Smooth muscle cell (in vitro differentiated cells): ENCODE results near the gene EIF1AX. TPM values are rescaled to one million over a fixed set of nuclear protein-coding genes. Genes with fewer than 3 reads are reported as not detected.
"Not testable (repeated sequence)": the region's sequence is repeated elsewhere in the genome, so short reads cannot be mapped to it uniquely, and the experiment has no call there.

Experiments
- DNase-seq: peaks from one replicate; lab custom pipeline; 2025; ENCODE audit not compliant: unreplicated experiment; lab: John Stamatoyannopoulos, UW
- H2AFZ ChIP-seq: fragments of 200-600 bp; sonication (generic); 2 replicates; pipeline ENCODE4 v1.6.0; 2016; ENCODE audit warnings: antibody characterized with exemption, low read depth, mild to moderate bottlenecking
- H3F3A ChIP-seq: fragments of 200-600 bp; sonication (generic); 2 replicates; pipeline ENCODE4 v1.6.0; 2017; ENCODE audit warnings: antibody characterized with exemption, low read depth
- H3K27ac ChIP-seq: fragments of 200-600 bp; sonication (generic); 2 replicates; pipeline ENCODE4 v1.5.1; 2016; ENCODE audit warnings: low read depth, mild to moderate bottlenecking
- H3K27me3 ChIP-seq: fragments of 200-600 bp; sonication (generic); 2 replicates; pipeline ENCODE4 v1.6.1; 2016; ENCODE audit warnings: low read depth, mild to moderate bottlenecking
- H3K36me3 ChIP-seq: fragments of 200-600 bp; sonication (generic); 2 replicates; pipeline ENCODE4 v1.5.1; 2016; ENCODE audit warnings: low read depth
- H3K4me1 ChIP-seq: fragments of 200-600 bp; sonication (generic); 2 replicates; pipeline ENCODE4 v1.5.1; 2016; ENCODE audit warnings: low read depth
- H3K4me2 ChIP-seq: fragments of 200-600 bp; sonication (generic); 2 replicates; pipeline ENCODE4 v1.6.0; 2016; ENCODE audit warnings: mild to moderate bottlenecking
- H3K4me3 ChIP-seq: fragments of 200-600 bp; sonication (generic); 2 replicates; pipeline ENCODE4 v1.5.1; 2016; ENCODE audit warnings: mild to moderate bottlenecking
- H3K79me2 ChIP-seq: fragments of 200-600 bp; sonication (generic); 2 replicates; pipeline ENCODE4 v1.6.0; 2016; ENCODE audit warnings: low read depth, mild to moderate bottlenecking
- H3K9ac ChIP-seq: fragments of 200-600 bp; sonication (generic); 2 replicates; pipeline ENCODE4 v1.6.0; 2016; ENCODE audit warnings: low read depth
- H3K9me3 ChIP-seq: fragments of 200-600 bp; sonication (generic); replicated peaks from 2 replicates; pipeline ENCODE4 v1.5.1; 2016; ENCODE audit warnings: low read depth
- H4K20me1 ChIP-seq: fragments of 200-600 bp; sonication (generic); 2 replicates; pipeline ENCODE4 v1.6.0; 2016; ENCODE audit warnings: low read depth
- WGBS: methylation state at CpG from one replicate; pipeline ENCODE4 v1.1.7; 2016; ENCODE audit warnings: low lambda C conversion rate; 5-methylcytosine and 5-hydroxymethylcytosine counted together
- polyA plus RNA-seq: library from polyadenylated mRNA; unstranded; fragments of >200 nt; fragmentation: Nextera tagmentation; extraction: Ambion mirVana; gene quantifications from 2 replicates; pipeline ENCODE4 v1.2.1, GENCODE V29; 2016
- total RNA-seq: library from RNA; depleted of rRNA; stranded (reverse); fragments of >200 nt; gene quantifications from 2 replicates; pipeline ENCODE4 v1.2.3, GENCODE V29; 2014
- TF ChIP-seq, protein P1 (sequence below): fragments of 200-600 bp; sonication (generic); IDR thresholded peaks from 2 replicates; pipeline ENCODE4 v1.5.1; 2017; ENCODE audit warnings: borderline replicate concordance, mild to moderate bottlenecking, antibody characterized with exemption; ENCODE audit not compliant: insufficient read depth, poor library complexity, severe bottlenecking

The EIF1AX gene
- total and polyA plus RNA-seq, 2 experiments from 2014 or later, result 37.2 to 40.3 TPM

DNA sequence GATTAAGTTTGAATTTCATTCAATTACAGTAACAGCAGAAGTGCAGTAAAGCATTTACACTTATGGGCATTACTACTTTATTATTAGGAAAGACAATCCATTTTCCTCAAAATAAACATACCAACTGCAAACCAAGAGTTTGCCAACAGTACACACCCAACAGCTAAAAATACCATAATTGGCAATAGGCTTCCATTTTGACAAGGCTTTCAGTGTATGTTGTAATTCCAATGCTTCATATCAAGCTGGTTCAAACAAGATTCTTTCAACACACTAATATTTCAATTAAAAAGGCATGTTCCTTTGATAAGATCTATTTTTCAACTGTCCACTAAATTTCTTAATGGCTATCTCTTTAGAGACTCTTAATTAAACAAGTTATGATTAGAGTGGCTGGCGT is 12.1 kb downstream of the EIF1AX start:
- H3K27me3 ChIP-seq, result no peaks in the 10 kb centered on the region

GRCh38 chrX:20128670-20129069 is 13.0 kb downstream of the EIF1AX start:
- no peaks in the 10 kb centered on the region for H3F3A ChIP-seq
- peaks cover 3% of the 10 kb centered on the region for H3K9me3 ChIP-seq
- H3K27me3 ChIP-seq, result no peaks in the 10 kb centered on the region
- TF ChIP-seq, protein P1, sequence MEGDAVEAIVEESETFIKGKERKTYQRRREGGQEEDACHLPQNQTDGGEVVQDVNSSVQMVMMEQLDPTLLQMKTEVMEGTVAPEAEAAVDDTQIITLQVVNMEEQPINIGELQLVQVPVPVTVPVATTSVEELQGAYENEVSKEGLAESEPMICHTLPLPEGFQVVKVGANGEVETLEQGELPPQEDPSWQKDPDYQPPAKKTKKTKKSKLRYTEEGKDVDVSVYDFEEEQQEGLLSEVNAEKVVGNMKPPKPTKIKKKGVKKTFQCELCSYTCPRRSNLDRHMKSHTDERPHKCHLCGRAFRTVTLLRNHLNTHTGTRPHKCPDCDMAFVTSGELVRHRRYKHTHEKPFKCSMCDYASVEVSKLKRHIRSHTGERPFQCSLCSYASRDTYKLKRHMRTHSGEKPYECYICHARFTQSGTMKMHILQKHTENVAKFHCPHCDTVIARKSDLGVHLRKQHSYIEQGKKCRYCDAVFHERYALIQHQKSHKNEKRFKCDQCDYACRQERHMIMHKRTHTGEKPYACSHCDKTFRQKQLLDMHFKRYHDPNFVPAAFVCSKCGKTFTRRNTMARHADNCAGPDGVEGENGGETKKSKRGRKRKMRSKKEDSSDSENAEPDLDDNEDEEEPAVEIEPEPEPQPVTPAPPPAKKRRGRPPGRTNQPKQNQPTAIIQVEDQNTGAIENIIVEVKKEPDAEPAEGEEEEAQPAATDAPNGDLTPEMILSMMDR, result no peak
- no peak overlapping the region for H3K27ac ChIP-seq
- no peak overlapping the region for H3K9ac ChIP-seq
- no peak for DNase-seq
- no peak overlapping the region for H2AFZ ChIP-seq
- 87% methylated on average over 4 of the region's 4 CpGs for WGBS
- peaks cover 3% of the 10 kb centered on the region for H4K20me1 ChIP-seq
- H3K36me3 ChIP-seq, result peaks cover 4% of the 10 kb centered on the region
- H3K79me2 ChIP-seq, result no peaks in the 10 kb centered on the region
- H3K4me3 ChIP-seq, result no peak overlapping the region
- no peak overlapping the region for H3K4me2 ChIP-seq
- H3K4me1 ChIP-seq, result no peaks in the 10 kb centered on the region

More for the DNA sequence above, 12.1 kb downstream of the EIF1AX start:
- Histone ChIP-seq H2AFZ (no peak overlapping the region), H3K36me3 (peaks cover 4% of the 10 kb centered on the region), H3K4me3 (no peak overlapping the region), H4K20me1 (peaks cover 8% of the 10 kb centered on the region), H3K9me3 (peaks cover 3% of the 10 kb centered on the region), H3K79me2 (no peaks in the 10 kb centered on the region), H3K4me1 (no peaks in the 10 kb centered on the region), H3K9ac (no peak overlapping the region), H3K27ac (no peak overlapping the region), H3F3A (no peaks in the 10 kb centered on the region), H3K4me2 (no peak overlapping the region)
- DNase-seq, result no peak
- WGBS, result 94% methylated on average over 1 of the region's 1 CpG
- TF ChIP-seq, protein P1, result no peak

DNA sequence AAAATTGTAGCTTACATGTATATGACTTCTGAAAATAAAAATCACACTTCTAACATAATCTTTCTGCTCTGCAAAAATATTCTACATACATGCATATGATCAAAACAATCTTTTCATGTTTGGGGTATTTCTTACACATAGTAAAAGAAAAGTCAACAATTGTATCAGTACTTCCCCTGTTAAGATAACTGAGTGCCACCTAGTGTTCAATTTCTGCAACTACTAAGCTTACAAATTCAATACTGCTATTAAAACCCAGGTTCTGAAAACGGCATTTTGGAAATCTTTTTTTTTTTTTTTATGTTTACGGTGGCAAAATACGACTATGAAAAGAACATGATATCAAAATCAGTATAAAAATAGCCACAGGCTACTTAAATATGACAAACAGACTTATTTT is 14.2 kb downstream of the EIF1AX start:
- not testable (repeated sequence) for H3K27me3 ChIP-seq, H3K36me3 ChIP-seq, H3K4me3 ChIP-seq, H3K4me2 ChIP-seq, H4K20me1 ChIP-seq, H2AFZ ChIP-seq, DNase-seq, H3K9me3 ChIP-seq, H3K4me1 ChIP-seq, H3K27ac ChIP-seq, H3K9ac ChIP-seq, H3K79me2 ChIP-seq, H3F3A ChIP-seq
- WGBS, result 56% methylated on average over 3 of the region's 3 CpGs
- TF ChIP-seq, protein P1, result peak; percentile 28

DNA sequence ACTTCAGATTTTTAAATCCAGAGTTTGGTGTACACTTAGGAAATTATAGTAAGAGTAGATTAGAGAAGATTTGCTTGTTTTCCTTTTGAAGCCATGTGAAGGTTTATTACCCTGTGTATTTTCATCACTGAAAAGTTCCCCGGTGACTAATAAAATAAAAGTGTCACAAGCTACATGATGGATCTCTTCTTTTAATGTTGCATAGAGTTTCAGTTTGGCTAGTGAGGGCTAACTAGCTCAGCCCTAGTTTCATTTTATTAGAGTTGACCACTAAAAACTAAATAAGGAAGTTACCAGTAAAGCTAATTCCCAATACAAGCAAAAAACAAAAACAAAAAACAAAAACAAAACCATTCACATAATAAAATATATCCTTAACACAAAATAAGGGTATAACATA is 14.8 kb downstream of the EIF1AX start:
- H3K4me2 ChIP-seq, H3K79me2 ChIP-seq, H4K20me1 ChIP-seq, H3K4me1 ChIP-seq, H3F3A ChIP-seq, H3K27me3 ChIP-seq, DNase-seq, H3K4me3 ChIP-seq, H3K27ac ChIP-seq, H3K36me3 ChIP-seq, H3K9ac ChIP-seq, H2AFZ ChIP-seq, H3K9me3 ChIP-seq: not testable (repeated sequence)
- WGBS, result 81% methylated on average over 1 of the region's 1 CpG
